Activated naive CD8-positive, alpha-beta T cell (primary cell): ENCODE measurements around the gene RECQL5.

Source experiments
- H3K27ac Mint-ChIP-seq: one replicate; pipeline ENCODE4 v1.8.0; 2021; ENCODE audit warnings: mixed read lengths
- H3K27me3 Mint-ChIP-seq: one replicate; pipeline ENCODE4 v1.8.0; 2021; ENCODE audit warnings: mixed read lengths
- H3K36me3 Mint-ChIP-seq: one replicate; pipeline ENCODE4 v1.8.0; 2021; ENCODE audit warnings: mixed read lengths
- H3K4me1 Mint-ChIP-seq: one replicate; pipeline ENCODE4 v1.8.0; 2021; ENCODE audit warnings: low read depth, mixed read lengths
- H3K4me3 Mint-ChIP-seq: one replicate; pipeline ENCODE4 v1.8.0; 2021; ENCODE audit warnings: mild to moderate bottlenecking, mixed read lengths
- H3K9me3 Mint-ChIP-seq: one replicate; pipeline ENCODE4 v1.8.0; 2021; ENCODE audit warnings: low read depth, mixed read lengths

Gene RECQL5

DNA sequence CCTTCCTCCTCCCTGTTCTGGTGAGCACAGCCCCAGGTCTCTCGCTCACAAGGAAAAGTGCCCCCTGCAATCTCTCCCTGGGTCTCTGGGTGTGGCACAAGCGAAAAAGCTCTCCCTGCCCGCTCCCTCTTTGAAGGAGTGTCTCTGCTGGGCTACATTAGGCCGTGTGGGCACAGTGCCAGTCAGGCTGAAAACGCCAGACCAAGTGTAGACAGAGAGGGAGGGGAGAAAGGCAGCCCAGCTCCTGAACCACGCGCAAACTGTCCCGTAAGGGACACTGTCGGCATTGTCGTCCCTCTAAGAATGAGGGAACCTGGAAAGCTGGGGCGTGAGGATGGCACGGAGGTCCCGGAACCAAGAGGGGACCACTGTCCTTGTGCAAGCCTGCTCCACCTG, 29.8 kb downstream of the RECQL5 start:
- Mint-ChIP-seq H3K9me3 (no peaks in the 10 kb centered on the region), H3K36me3 (no peaks in the 10 kb centered on the region), H3K27ac (no peak overlapping the region), H3K4me3 (no peak overlapping the region), H3K4me1 (peaks cover 5% of the 10 kb centered on the region), H3K27me3 (no peaks in the 10 kb centered on the region)

GRCh38 chr17:75636381-75637142, 30.4 kb downstream of the RECQL5 start:
- Mint-ChIP-seq H3K27ac (no peak overlapping the region), H3K36me3 (no peaks in the 10 kb centered on the region), H3K9me3 (no peaks in the 10 kb centered on the region), H3K4me1 (peaks cover 5% of the 10 kb centered on the region), H3K4me3 (no peak overlapping the region), H3K27me3 (no peaks in the 10 kb centered on the region)

GRCh38 chr17:75635610-75636202, 31.2 kb downstream of the RECQL5 start:
- no peaks in the 10 kb centered on the region for H3K36me3 Mint-ChIP-seq
- no peaks in the 10 kb centered on the region for H3K9me3 Mint-ChIP-seq
- no peak overlapping the region for H3K4me3 Mint-ChIP-seq
- no peaks in the 10 kb centered on the region for H3K27me3 Mint-ChIP-seq
- peaks cover 5% of the 10 kb centered on the region for H3K4me1 Mint-ChIP-seq
- no peak overlapping the region for H3K27ac Mint-ChIP-seq

DNA sequence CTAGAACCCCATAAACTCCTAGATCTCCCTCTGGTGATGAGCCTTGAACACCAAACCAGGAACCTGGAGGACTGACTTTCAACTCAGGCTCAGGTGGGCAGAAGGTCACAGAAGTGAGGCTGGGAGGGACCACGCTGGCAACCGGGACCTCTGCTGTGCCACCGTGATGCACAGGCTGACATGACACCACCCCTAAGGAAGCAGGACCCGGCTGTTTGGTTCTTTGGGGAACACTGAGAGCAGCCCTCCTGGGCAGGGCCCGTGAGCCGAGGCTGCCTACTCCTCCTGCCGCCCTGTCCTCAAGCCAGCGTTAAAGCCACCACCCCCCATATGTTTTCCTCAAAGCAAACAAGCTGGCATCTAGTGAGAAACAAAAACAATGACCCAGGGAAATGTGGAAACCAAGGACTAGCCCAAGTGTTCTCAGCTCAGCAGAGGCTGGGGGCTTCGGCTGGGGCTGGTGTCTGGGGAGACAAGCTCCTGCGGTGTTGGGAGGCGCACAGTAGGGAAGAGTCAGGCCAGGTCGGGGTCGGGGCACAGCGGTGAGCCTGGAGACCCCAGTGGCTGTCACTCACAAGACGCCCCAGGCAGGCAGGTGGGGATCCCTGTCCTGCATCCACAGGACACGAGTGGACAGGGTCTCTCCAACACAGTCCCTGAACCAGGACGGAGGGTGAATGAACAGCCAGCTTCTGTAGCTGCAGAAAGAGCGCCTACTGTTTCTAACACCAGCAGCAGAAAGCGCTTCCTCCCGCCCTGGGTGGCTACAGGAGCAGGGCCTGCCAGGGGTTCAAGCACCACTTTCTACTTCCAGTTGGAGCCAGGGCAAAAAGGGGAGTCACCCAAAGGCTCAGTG, 32.0 kb downstream of the RECQL5 start:
- no peaks in the 10 kb centered on the region for H3K9me3 Mint-ChIP-seq
- no peaks in the 10 kb centered on the region for H3K36me3 Mint-ChIP-seq
- H3K27me3 Mint-ChIP-seq: no peaks in the 10 kb centered on the region
- H3K4me3 Mint-ChIP-seq: no peak overlapping the region
- H3K4me1 Mint-ChIP-seq: peaks cover 5% of the 10 kb centered on the region
- H3K27ac Mint-ChIP-seq: no peak overlapping the region

DNA sequence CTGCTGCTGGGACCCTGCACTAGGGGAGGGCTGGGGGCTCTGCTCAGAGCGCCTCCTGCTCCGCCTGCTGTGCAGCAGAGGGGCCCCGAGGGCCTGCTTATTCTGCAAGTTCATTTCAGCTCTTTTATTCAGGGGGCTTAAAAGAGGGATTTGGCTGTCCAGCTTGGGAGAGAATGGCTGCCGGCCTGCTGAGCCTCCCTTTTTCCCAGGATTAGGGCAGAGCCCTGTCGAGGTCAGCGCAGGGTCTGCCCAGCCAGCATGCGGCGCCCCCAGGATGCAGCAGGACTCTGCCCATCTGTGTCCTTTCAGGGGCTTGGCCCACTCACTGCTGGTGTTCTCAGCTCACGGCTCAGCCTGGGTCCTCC, 32.6 kb downstream of the RECQL5 start:
- Mint-ChIP-seq H3K27me3 (no peaks in the 10 kb centered on the region), H3K9me3 (no peaks in the 10 kb centered on the region), H3K27ac (no peak overlapping the region), H3K36me3 (no peaks in the 10 kb centered on the region), H3K4me1 (peaks cover 5% of the 10 kb centered on the region), H3K4me3 (no peak overlapping the region)

GRCh38 chr17:75633486-75634375, 33.2 kb downstream of the RECQL5 start:
- peaks cover 5% of the 10 kb centered on the region for H3K4me1 Mint-ChIP-seq
- H3K27ac Mint-ChIP-seq: no peak overlapping the region
- H3K9me3 Mint-ChIP-seq: no peaks in the 10 kb centered on the region
- H3K27me3 Mint-ChIP-seq: no peaks in the 10 kb centered on the region
- H3K36me3 Mint-ChIP-seq: no peaks in the 10 kb centered on the region
- no peak overlapping the region for H3K4me3 Mint-ChIP-seq

GRCh38 chr17:75632863-75633485, 34.0 kb downstream of the RECQL5 start, which contains the start of gene SMIM5:
SMIM5 (plus strand) TSS chr17:75633434; CDS start chr17:75640202, 6,768 bp downstream.
- Mint-ChIP-seq H3K36me3 (no peaks in the 10 kb centered on the region), H3K4me1 (peaks cover 5% of the 10 kb centered on the region), H3K4me3 (no peak within 1 kb of the TSS), H3K27me3 (no peaks in the 10 kb centered on the region), H3K27ac (no peak within 1 kb of the TSS), H3K9me3 (no peaks in the 10 kb centered on the region)

DNA sequence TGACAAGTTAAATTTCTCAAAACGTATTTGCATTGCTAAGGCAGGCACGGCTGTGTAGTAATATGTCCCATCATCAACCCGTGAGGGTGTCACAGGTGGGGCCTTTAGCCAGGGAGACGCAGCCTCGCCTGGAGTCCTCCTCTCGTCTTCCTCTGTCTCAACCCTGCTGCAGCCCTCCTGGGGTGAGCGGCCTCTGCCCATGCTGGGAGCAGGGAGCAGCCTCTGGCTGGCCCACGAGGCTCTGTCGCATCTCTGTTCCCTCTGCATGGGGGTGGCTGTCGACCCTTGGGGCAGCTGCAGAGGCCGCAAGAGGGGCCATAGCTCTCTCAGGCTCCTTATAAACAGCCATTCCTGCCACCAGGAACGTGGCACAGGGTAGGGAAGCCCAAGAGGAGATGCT, 34.5 kb downstream of the RECQL5 start:
- Mint-ChIP-seq H3K4me1 (peaks cover 5% of the 10 kb centered on the region), H3K36me3 (no peaks in the 10 kb centered on the region), H3K27ac (no peak overlapping the region), H3K9me3 (no peaks in the 10 kb centered on the region), H3K4me3 (no peak overlapping the region), H3K27me3 (no peaks in the 10 kb centered on the region)

DNA sequence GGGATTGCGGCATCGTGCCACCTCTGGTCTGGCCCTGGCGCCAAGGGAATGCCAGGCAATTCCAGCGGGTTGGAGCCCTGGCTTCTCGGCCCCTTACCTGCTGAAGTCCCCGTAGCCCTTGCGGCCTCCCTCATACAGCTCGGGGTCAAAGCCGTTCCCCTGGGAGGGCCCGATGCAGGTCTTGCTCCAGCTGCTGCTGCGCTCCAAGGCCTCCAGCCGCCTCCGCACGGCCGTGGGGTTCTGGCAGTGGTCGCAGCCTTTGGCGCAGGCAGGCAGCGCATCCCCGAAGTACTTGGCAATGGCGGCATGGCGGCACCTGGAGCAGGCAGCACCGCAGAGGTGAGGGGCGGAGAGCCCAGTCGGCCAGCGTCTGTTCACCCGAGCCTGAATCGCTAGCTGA, 35.6 kb downstream of the RECQL5 start:
- H3K4me3 Mint-ChIP-seq: no peak overlapping the region
- no peaks in the 10 kb centered on the region for H3K9me3 Mint-ChIP-seq
- H3K4me1 Mint-ChIP-seq: peaks cover 5% of the 10 kb centered on the region
- H3K27me3 Mint-ChIP-seq: no peaks in the 10 kb centered on the region
- no peaks in the 10 kb centered on the region for H3K36me3 Mint-ChIP-seq
- H3K27ac Mint-ChIP-seq: no peak overlapping the region

DNA sequence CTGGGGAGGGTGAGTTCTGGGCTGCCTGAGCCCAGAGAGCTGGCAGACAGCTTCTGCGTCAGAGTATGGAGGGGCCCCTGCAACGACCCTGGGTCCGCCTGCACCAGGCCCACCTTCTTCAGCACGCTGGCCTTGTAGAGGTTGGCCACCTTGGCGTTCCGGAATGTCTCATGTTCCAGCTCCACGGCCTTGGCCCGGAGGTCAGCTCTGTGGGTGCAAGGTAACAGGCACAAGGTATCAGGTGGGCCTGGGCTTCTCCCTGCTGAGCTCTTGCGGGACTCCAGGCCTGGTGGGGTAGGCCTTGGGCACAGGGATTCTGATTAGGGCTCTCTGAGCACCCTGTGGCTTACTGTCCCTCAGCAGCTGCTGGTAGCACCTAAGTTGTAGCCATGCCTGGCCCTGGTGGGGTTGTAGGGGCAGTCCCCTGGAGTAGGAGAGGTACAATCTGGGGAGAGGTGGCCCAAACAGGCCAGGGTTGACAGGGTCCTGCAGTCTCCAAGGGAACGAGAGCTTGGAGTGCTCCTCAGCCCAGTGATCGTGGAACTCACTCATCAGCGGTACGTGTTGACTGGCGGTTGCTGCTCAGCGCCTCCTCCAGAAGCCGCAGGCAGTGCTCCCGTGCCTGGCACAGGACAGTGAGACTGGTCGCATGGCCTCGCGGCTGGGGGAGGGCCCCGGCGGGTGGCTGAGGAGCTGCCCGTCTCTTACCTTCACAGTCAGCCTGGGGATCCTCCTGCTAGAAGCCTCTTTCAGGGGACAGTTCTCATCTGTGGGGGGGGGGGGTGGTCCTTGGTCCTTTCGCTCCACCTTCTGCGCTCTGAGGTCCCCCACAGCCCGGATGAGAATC, 36.7 kb downstream of the RECQL5 start:
- Mint-ChIP-seq H3K27me3 (no peaks in the 10 kb centered on the region), H3K4me1 (peaks cover 5% of the 10 kb centered on the region), H3K36me3 (no peaks in the 10 kb centered on the region), H3K4me3 (no peak overlapping the region), H3K27ac (no peak overlapping the region), H3K9me3 (no peaks in the 10 kb centered on the region)

DNA sequence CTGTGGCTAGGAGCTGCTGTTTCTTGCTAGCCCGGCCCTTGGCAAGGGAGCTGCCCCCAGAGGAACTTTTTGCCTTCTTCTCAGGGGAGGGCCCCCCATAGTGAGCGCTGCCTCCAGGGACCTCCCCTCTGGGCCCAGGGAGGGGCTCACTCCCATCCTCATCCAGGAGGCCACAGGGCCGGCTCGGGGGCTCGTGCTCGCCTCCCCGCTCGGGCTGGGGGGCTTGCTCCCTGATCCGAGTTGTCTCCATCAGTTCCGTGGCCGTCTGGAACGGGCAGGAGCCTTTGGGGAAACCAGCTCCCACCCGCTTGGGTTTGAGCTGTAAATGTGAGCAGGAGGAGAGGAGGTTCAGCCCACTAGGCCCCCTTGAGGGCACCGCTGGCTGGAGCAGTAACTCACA, 37.8 kb downstream of the RECQL5 start:
- Mint-ChIP-seq H3K27me3 (no peaks in the 10 kb centered on the region), H3K27ac (no peak overlapping the region), H3K9me3 (no peaks in the 10 kb centered on the region), H3K36me3 (no peaks in the 10 kb centered on the region), H3K4me1 (peaks cover 5% of the 10 kb centered on the region), H3K4me3 (no peak overlapping the region)

DNA sequence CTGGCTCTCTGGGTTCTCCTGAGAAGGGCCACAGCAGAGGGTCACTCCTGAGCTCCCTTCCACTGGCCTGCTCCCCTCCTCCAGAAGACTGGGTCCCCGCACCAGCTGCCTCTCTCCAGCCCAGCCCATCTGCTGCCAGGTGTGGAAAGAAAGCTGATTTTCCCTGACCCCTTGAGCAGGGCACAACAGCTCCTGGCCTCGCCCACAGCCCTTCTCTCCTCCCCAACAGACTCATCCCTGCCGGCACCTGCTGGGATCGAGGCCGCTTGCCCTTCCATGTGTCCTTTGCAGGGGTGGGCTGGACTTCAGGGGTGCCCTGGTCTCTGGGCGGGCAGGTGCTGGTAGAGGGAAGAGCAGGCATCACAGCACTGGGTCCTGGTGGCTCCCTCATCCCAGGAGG, 38.5 kb downstream of the RECQL5 start:
- Mint-ChIP-seq H3K27ac (no peak overlapping the region), H3K27me3 (no peaks in the 10 kb centered on the region), H3K4me1 (peaks cover 3% of the 10 kb centered on the region), H3K9me3 (no peaks in the 10 kb centered on the region), H3K36me3 (no peaks in the 10 kb centered on the region), H3K4me3 (no peak overlapping the region)

DNA sequence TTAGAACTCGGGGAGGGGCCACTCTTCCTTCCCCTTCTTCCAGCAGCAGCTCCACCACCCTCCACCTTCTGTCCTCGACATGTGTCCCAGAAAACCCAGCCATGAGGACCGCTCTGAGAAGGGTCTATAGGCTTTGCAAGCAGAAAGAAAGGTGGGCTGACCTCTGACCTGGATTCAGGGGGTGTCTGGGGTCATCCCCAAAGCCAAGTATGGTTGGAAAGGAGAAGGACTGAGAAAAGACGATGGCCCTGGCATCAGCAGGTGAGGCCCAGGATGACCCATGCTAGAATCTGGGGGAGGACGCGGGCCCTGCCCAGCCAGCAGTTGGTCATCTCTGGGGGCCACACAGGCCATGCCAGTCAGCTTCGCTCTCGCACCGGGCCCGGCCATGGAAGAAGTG, 39.9 kb downstream of the RECQL5 start:
- Mint-ChIP-seq H3K9me3 (no peaks in the 10 kb centered on the region), H3K4me3 (no peak overlapping the region), H3K27ac (no peak overlapping the region), H3K27me3 (no peaks in the 10 kb centered on the region), H3K36me3 (no peaks in the 10 kb centered on the region), H3K4me1 (no peaks in the 10 kb centered on the region)
